Thyroid gland (tissue), 4 donors: ENCODE results near the gene MYL3.

Experiments used
- POLR2A ChIP-seq, 2 donors: fragments of 450-650 bp; IDR thresholded peaks; one replicate each; pipeline ENCODE4 v1.6.1; 2017; ENCODE audit warnings: antibody characterized with exemption in 2 of 2, mild to moderate bottlenecking in 2 of 2, moderate library complexity in 1 of 2
- TF ChIP-seq, protein P1 (sequence below), 6 experiments: fragments of 200-600 bp in 3 of 6; fragments of 450-650 bp in 3 of 6; sonication (generic) in 3 of 6; IDR thresholded peaks; one replicate each; pipeline ENCODE4 v1.5.1; 2016 to 2019; ENCODE audit warnings: antibody characterized with exemption in 6 of 6, mild to moderate bottlenecking in 2 of 6, inconsistent platforms in 1 of 6, moderate library complexity in 1 of 6

DNA sequence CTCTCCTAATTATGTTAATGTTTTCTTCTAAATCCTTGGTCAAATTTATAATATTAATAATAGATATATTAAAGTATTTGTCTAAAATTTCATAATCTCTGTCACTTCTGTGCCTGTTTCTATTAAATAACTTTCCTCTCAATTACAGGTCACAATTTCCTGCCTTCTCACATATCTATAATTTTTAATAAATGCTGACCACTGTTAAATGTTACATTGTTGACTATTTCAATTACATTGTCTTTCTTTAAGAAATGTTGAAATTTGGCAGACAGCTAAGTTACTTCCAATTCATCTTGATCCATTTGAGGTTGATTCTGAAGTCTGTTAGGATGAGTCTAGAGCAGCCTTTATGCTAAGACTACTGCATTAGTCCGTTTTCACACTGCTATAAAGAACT, 41.7 kb downstream of the MYL3 start:
- no peak for TF ChIP-seq POLR2A (IDR thresholded peaks at IDR 0.05)
- TF ChIP-seq, protein P1, sequence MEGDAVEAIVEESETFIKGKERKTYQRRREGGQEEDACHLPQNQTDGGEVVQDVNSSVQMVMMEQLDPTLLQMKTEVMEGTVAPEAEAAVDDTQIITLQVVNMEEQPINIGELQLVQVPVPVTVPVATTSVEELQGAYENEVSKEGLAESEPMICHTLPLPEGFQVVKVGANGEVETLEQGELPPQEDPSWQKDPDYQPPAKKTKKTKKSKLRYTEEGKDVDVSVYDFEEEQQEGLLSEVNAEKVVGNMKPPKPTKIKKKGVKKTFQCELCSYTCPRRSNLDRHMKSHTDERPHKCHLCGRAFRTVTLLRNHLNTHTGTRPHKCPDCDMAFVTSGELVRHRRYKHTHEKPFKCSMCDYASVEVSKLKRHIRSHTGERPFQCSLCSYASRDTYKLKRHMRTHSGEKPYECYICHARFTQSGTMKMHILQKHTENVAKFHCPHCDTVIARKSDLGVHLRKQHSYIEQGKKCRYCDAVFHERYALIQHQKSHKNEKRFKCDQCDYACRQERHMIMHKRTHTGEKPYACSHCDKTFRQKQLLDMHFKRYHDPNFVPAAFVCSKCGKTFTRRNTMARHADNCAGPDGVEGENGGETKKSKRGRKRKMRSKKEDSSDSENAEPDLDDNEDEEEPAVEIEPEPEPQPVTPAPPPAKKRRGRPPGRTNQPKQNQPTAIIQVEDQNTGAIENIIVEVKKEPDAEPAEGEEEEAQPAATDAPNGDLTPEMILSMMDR (IDR thresholded peaks at IDR 0.05): no peak
